ENCODE data around the gene PSMD7. TPM values are rescaled to one million over a fixed set of nuclear protein-coding genes. Genes with fewer than 3 reads are reported as not detected.
A peak's percentile ranks its signal among the peaks of the same experiment; 100 is the strongest.

The PSMD7 gene
- 134 TPM for polyA plus RNA-seq (2013, experiment 1 of 2)
- polyA plus RNA-seq (2013, experiment 2 of 2): 135 TPM

DNA sequence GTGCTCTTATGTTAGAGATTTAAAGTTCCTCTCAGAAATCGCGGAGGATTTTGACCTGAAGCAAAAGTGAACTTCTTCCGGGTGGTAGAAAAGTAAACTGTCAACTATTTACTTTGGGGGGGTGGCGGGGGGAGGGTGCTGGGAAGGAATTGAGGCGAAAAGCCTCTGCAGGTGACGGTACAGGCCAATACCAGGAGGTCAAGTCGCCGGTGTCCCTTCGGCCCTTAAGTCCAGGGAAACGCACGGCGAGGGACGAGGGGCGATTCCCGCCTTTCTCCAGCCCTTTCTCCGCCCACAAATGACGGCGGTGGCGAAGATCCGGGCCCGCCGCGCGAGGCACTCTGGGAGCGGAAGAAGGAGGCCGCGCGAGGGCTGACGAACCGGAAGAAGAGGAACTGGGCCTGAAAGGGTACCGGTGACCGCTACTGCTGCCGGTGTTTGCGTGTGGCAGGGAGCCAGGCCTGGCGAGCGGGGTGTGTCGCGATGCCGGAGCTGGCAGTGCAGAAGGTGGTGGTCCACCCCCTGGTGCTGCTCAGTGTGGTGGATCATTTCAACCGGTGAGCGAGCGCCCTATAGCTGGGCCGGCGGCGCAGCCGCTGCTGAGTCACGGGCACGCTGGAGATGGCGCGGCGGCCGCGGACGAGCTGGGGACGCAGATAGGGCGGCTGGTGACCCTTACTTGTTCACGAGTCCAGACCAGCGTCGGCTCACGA is at the start of gene PSMD7:
Gene PSMD7 (plus strand): TSS at position 383 of the 713 bp plus-strand sequence. CDS start 101 bp downstream, at position 484.
- Histone ChIP-seq H3K36me3 (ENCODE audit: insufficient read depth, low read length) (peaks cover 37% of the 10 kb centered on the region), H3K9me3 (ENCODE audit: insufficient read depth, low read depth, low read length) (0 out of 2 replicates have a peak, but pooled peaks cover 2% of the 10 kb centered on the region), H3K4me3 (ENCODE audit: low read length) (peak within 1 kb of the TSS; percentile 91), H3K27ac (ENCODE audit: low read depth, low read length) (peak within 1 kb of the TSS; percentile 95), H3K9ac (ENCODE audit: low read depth, low read length) (peak within 1 kb of the TSS; percentile 97), H3K4me1 (ENCODE audit: insufficient read depth, low read length) (peaks cover 14% of the 10 kb centered on the region), H3K27me3 (ENCODE audit: insufficient read depth, low read length) (no peaks in the 10 kb centered on the region)
- WGBS: under 1% methylated on average over 60 of the region's 60 CpGs

DNA sequence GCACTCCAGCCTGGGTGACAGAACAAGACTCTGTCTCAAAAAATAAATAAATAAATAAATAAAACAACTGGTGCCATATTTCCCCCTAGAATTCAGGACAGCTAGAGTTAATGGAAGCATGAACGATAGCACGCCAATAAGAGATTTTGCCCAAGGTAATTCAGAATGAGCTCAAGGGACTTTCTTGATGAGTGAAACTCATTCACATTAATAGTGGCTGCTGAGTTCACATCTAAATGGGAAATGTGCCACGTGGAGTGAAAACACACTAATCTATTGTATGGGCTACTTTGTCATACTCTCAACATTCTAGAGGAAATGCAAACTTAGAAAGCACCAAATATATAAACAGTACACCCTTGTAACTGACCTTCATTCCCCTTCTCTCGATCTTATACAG is 47.4 kb upstream of the PSMD7 start:
- Histone ChIP-seq H3K36me3 (ENCODE audit: insufficient read depth, low read length) (no peaks in the 10 kb centered on the region), H3K4me3 (ENCODE audit: low read length) (no peak overlapping the region), H3K4me1 (ENCODE audit: insufficient read depth, low read length) (peaks cover 5% of the 10 kb centered on the region), H3K9me3 (ENCODE audit: insufficient read depth, low read depth, low read length) (no peaks in the 10 kb centered on the region), H3K27ac (ENCODE audit: low read depth, low read length) (no peak overlapping the region), H3K9ac (ENCODE audit: low read depth, low read length) (no peak overlapping the region), H3K27me3 (ENCODE audit: insufficient read depth, low read length) (no peaks in the 10 kb centered on the region)
- WGBS: 88% methylated on average over 3 of the region's 4 CpGs

DNA sequence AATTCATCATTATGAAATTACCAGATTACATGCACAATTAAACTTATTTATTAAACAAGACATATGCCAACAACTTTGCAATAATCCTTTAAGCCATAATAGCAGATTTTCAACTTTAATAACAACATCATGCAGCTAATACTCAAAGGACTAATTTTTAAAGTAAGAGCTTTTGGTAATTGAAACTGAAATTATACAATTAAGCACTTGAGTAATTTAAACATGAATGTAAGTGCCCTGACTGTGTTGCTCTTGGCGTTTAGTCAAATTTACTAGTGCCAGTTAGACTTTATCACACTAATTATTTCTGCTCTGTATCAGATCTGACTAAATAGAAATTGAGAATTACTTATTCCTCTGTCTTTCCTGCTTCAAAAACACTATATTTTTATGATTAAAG is 46.8 kb upstream of the PSMD7 start:
- Histone ChIP-seq H3K9ac (ENCODE audit: low read depth, low read length) (no peak overlapping the region), H3K27me3 (ENCODE audit: insufficient read depth, low read length) (no peaks in the 10 kb centered on the region), H3K9me3 (ENCODE audit: insufficient read depth, low read depth, low read length) (no peaks in the 10 kb centered on the region), H3K36me3 (ENCODE audit: insufficient read depth, low read length) (no peaks in the 10 kb centered on the region), H3K27ac (ENCODE audit: low read depth, low read length) (no peak overlapping the region), H3K4me3 (ENCODE audit: low read length) (no peak overlapping the region), H3K4me1 (ENCODE audit: insufficient read depth, low read length) (peaks cover 5% of the 10 kb centered on the region)
- 100% methylated on average over 1 of the region's 1 CpG for WGBS

DNA sequence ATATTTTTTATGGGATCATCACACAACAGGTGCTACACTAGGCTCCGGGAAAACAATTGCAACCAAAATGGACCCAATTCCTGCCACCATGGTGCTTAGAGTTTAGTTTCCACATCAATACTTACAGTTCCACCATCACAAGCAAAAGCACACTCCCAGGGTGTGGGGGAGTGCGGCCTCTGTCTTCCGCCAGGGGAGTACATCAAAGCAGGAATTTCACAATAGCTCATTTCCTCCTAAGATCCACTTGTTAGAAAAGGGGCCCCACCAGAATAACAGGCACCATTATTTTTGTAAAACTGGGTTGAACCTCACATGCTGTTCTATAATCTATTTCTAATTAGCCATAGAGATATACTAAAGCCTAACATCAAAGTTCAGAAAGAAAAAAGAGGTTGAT is 44.3 kb upstream of the PSMD7 start:
- H3K36me3 ChIP-seq (ENCODE audit: insufficient read depth, low read length): no peaks in the 10 kb centered on the region
- no peak overlapping the region for H3K4me3 ChIP-seq (ENCODE audit: low read length)
- H3K27ac ChIP-seq (ENCODE audit: low read depth, low read length): no peak overlapping the region
- WGBS: 87% methylated on average over 3 of the region's 3 CpGs
- H3K4me1 ChIP-seq (ENCODE audit: insufficient read depth, low read length): peaks cover 5% of the 10 kb centered on the region
- H3K9ac ChIP-seq (ENCODE audit: low read depth, low read length): no peak overlapping the region
- H3K27me3 ChIP-seq (ENCODE audit: insufficient read depth, low read length): no peaks in the 10 kb centered on the region
- no peaks in the 10 kb centered on the region for H3K9me3 ChIP-seq (ENCODE audit: insufficient read depth, low read depth, low read length)

DNA sequence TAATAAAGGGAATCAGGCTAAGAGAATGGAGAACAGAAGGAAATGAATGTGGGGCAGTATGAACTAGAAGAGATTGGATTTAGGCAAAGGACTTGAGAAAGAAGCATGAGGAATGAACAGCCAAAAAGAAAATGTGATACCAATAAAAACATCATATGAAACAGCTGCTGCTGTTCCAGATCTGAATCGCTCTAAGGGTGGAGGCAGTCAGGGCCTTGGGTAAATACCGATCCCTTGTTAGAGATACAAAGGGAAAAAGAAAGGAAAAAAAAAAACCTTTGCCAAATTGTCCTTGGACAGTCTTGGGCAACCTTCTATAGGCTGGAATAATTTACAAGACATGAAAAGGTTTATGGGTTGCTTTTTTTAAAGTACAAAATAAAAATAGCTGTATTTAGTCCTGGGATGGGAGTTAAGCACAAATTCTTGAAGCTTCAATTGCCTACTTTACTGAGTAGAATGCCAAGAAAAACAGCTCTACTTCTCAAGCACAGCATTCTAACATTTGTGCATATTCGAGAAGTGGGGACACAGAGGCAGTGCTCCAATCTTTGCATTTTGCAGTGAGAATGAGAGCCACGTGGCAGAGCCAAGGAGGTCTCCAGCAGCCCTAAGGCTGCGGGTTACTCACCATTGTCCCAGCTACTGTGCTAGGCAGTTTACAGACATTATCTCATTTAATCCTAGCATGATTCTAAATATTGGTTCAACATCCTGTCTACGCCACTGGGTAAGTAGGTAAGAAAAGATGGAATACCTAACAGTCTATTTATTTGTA is 43.3 kb upstream of the PSMD7 start:
- 70% methylated on average over 5 of the region's 6 CpGs for WGBS
- H3K4me3 ChIP-seq (ENCODE audit: low read length): no peak overlapping the region
- H3K4me1 ChIP-seq (ENCODE audit: insufficient read depth, low read length): peaks cover under 1% of the 10 kb centered on the region; the same call in 1 of the 2 replicates
- H3K27ac ChIP-seq (ENCODE audit: low read depth, low read length): no peak overlapping the region
- H3K36me3 ChIP-seq (ENCODE audit: insufficient read depth, low read length): no peaks in the 10 kb centered on the region
- H3K9me3 ChIP-seq (ENCODE audit: insufficient read depth, low read depth, low read length): no peaks in the 10 kb centered on the region
- H3K27me3 ChIP-seq (ENCODE audit: insufficient read depth, low read length): no peaks in the 10 kb centered on the region
- H3K9ac ChIP-seq (ENCODE audit: low read depth, low read length): no peak overlapping the region

DNA sequence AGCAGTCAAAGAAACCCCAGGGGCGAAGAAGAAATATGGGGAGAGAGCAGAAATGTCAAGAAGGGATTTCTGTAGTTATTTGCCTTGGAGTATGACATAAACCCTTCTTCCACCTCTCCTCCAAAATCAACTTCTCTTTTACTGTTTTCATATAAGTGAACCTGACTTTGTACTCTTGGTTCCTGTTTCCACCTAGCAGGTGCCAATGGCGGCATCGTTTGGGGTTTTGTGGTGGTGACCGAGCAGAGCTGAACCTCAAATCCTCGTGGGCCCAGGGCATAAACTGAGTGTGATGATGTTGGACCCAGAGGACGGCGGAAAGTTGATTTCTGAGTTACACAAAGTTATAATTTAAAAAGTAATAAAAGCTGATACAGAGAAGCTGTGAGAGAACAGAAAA is 39.6 kb upstream of the PSMD7 start:
- 96% methylated on average over 7 of the region's 7 CpGs for WGBS
- Histone ChIP-seq H3K9me3 (ENCODE audit: insufficient read depth, low read depth, low read length) (no peaks in the 10 kb centered on the region), H3K4me3 (ENCODE audit: low read length) (no peak overlapping the region), H3K27me3 (ENCODE audit: insufficient read depth, low read length) (no peaks in the 10 kb centered on the region), H3K36me3 (ENCODE audit: insufficient read depth, low read length) (no peaks in the 10 kb centered on the region), H3K4me1 (ENCODE audit: insufficient read depth, low read length) (no peaks in the 10 kb centered on the region; the same call in 1 of the 2 replicates), H3K9ac (ENCODE audit: low read depth, low read length) (no peak overlapping the region), H3K27ac (ENCODE audit: low read depth, low read length) (no peak overlapping the region)

DNA sequence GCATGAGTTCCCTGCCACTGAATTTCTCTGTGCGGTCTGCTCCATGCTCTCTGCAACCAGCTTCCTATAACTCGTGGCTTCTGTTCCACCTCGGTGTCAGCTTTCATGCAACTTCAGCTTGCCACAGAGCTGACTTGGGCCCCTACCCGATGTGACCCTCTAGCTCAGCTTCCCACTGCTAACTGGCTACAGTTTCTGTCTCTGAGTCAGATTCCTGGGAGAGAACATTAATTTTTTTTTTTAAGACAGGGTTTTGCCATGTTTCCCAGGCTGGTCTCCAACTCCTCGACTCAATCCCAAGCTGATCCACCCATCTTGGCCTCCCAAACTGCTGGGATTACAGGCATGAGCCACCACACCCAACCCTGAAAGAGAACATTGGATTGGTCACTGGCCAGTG is 35.5 kb upstream of the PSMD7 start:
- Histone ChIP-seq H3K4me3 (ENCODE audit: low read length) (no peak overlapping the region), H3K9me3 (ENCODE audit: insufficient read depth, low read depth, low read length) (no peaks in the 10 kb centered on the region), H3K36me3 (ENCODE audit: insufficient read depth, low read length) (no peaks in the 10 kb centered on the region), H3K27me3 (ENCODE audit: insufficient read depth, low read length) (no peaks in the 10 kb centered on the region), H3K4me1 (ENCODE audit: insufficient read depth, low read length) (peaks cover 5% of the 10 kb centered on the region; the same call in 1 of the 2 replicates), H3K27ac (ENCODE audit: low read depth, low read length) (no peak overlapping the region), H3K9ac (ENCODE audit: low read depth, low read length) (no peak overlapping the region)
- 87% methylated on average over 5 of the region's 5 CpGs for WGBS

DNA sequence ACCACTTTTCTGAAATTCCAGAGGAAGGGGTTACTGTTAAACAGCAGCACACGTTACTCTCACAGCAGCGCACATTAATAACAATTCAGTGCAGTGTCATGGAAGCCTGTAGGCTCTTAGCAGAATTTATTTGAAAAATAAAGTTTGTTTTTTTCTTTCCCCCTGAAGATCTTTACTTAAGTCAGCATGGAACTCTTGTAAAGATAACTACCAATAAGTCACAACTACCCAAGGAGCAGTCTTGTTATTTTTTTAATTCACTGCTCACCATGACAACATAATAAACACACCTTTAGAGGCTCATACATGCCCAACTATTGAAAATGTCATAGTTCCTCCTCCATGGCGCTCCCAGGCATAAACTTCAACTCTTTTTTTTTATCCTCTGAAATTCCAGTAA is 31.8 kb upstream of the PSMD7 start:
- Histone ChIP-seq H3K27ac (ENCODE audit: low read depth, low read length) (no peak overlapping the region), H3K4me1 (ENCODE audit: insufficient read depth, low read length) (peaks cover 5% of the 10 kb centered on the region; the same call in 1 of the 2 replicates), H3K36me3 (ENCODE audit: insufficient read depth, low read length) (no peaks in the 10 kb centered on the region), H3K4me3 (ENCODE audit: low read length) (no peak overlapping the region), H3K9me3 (ENCODE audit: insufficient read depth, low read depth, low read length) (no peaks in the 10 kb centered on the region), H3K27me3 (ENCODE audit: insufficient read depth, low read length) (no peaks in the 10 kb centered on the region), H3K9ac (ENCODE audit: low read depth, low read length) (no peak overlapping the region)
- WGBS: 85% methylated on average over 3 of the region's 3 CpGs

DNA sequence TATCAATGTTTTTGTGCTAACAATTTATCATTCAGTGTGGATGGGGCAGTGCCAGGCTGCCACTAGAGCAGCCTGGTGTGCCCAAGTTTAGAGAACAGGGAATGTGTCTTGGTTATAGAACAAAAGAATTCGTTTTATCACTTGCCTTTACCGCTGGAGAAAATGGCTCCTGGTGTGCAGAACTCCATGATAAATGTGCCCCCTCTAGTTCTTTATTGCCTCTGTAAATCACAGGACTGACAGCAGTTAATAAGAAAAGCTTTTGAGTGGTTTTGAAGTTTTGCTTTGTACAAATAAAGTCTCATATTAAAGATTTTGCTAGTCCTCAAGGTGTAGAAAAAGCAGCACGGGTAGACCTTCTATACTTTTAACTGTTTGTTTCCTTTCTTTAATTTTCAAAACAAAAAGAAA is 28.2 kb upstream of the PSMD7 start:
- H3K9me3 ChIP-seq (ENCODE audit: insufficient read depth, low read depth, low read length): no peaks in the 10 kb centered on the region
- WGBS: 84% methylated on average over 3 of the region's 3 CpGs

DNA sequence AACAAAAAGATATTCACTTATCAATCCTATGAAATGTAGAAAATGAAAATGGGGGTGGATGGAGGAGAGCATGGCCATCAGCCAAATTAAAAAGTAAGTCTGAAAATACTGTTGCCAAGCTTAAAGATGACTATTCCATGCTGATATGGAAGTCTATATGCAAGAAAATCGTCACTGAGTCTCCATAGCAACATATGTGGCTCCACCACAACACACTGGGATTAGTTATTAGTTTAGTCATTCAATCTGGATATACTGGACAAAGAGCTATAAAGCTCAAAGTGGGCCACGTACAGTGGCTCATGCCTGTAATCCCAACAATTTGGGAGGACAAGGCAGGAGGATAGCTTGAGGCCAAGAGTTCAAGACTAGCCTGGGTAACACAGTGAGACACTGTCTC is 24.7 kb upstream of the PSMD7 start:
- no peak overlapping the region for H3K4me3 ChIP-seq (ENCODE audit: low read length)
- H3K27ac ChIP-seq (ENCODE audit: low read depth, low read length): no peak overlapping the region
- H3K9ac ChIP-seq (ENCODE audit: low read depth, low read length): no peak overlapping the region
- no peaks in the 10 kb centered on the region for H3K27me3 ChIP-seq (ENCODE audit: insufficient read depth, low read length)
- 93% methylated on average over 2 of the region's 2 CpGs for WGBS
- peaks cover 12% of the 10 kb centered on the region for H3K4me1 ChIP-seq (ENCODE audit: insufficient read depth, low read length)
- H3K9me3 ChIP-seq (ENCODE audit: insufficient read depth, low read depth, low read length): no peaks in the 10 kb centered on the region
- H3K36me3 ChIP-seq (ENCODE audit: insufficient read depth, low read length): no peaks in the 10 kb centered on the region

More for the DNA sequence above, 28.2 kb upstream of the PSMD7 start:
- Histone ChIP-seq H3K27ac (ENCODE audit: low read depth, low read length) (no peak overlapping the region), H3K4me3 (ENCODE audit: low read length) (no peak overlapping the region), H3K4me1 (ENCODE audit: insufficient read depth, low read length) (peaks cover 5% of the 10 kb centered on the region; the same call in 1 of the 2 replicates), H3K27me3 (ENCODE audit: insufficient read depth, low read length) (no peaks in the 10 kb centered on the region), H3K9ac (ENCODE audit: low read depth, low read length) (no peak overlapping the region), H3K36me3 (ENCODE audit: insufficient read depth, low read length) (no peaks in the 10 kb centered on the region)

DNA sequence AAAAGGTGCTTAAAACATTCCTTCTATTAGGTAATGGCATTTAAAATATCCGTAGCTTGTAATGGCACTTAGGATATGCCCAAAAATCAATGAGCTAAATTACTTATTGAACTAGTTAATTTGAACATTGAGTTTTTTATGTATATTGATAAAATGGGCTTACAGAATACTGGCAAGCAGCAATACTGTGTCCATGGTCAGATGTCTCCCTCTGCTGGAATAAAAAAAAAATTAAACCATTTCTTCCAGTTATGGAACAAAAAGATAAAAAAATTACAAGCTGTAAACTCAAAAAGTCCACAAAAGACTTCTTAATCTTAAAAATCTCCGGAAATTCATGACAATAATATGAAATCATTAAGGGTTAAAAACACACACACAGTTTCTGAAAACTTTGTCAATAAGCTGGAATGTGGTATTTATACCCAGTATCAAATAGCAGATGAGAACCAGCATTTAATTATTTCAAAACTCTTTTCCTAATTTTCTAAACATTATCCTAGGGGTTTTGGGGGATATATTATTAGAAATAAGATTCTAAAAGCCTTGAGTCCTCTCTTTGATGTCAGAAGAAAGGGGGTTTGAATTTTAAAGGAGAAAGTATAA is 21.5 kb upstream of the PSMD7 start:
- WGBS: 71% methylated on average over 1 of the region's 2 CpGs
- no peaks in the 10 kb centered on the region for H3K9me3 ChIP-seq (ENCODE audit: insufficient read depth, low read depth, low read length)
- no peaks in the 10 kb centered on the region for H3K27me3 ChIP-seq (ENCODE audit: insufficient read depth, low read length)
- 0 out of 2 replicates have a peak overlapping the region, but pooled peaks have one; percentile 29 for H3K4me3 ChIP-seq (ENCODE audit: low read length)
- peaks cover 12% of the 10 kb centered on the region for H3K4me1 ChIP-seq (ENCODE audit: insufficient read depth, low read length)
- H3K36me3 ChIP-seq (ENCODE audit: insufficient read depth, low read length): no peaks in the 10 kb centered on the region
- H3K27ac ChIP-seq (ENCODE audit: low read depth, low read length): no peak overlapping the region
- 0 out of 2 replicates have a peak overlapping the region, but pooled peaks have one; percentile 16 for H3K9ac ChIP-seq (ENCODE audit: low read depth, low read length)
